ENCODE results near the gene S100A12.

The S100A12 gene

GRCh38 chr1:153401461-153401860 is 26.0 kb upstream of the S100A12 start:
- no peaks in the 10 kb centered on the region for H3K9me3 Mint-ChIP-seq
- H3K36me3 Mint-ChIP-seq: no peaks in the 10 kb centered on the region
- H3K27ac Mint-ChIP-seq: no peak overlapping the region
- no peaks in the 10 kb centered on the region for H3K4me1 Mint-ChIP-seq
- no peak overlapping the region for H3K4me3 Mint-ChIP-seq
- peaks cover 48% of the 10 kb centered on the region for H3K27me3 Mint-ChIP-seq
- no peak for ATAC-seq

GRCh38 chr1:153400244-153400643 is 24.8 kb upstream of the S100A12 start:
- Mint-ChIP-seq H3K27ac (no peak overlapping the region), H3K9me3 (no peaks in the 10 kb centered on the region), H3K4me1 (no peaks in the 10 kb centered on the region), H3K4me3 (no peak overlapping the region), H3K36me3 (no peaks in the 10 kb centered on the region), H3K27me3 (peaks cover 51% of the 10 kb centered on the region)
- ATAC-seq: no peak

- Mint-ChIP-seq H3K4me3 (no peak overlapping the region), H3K4me1 (no peaks in the 10 kb centered on the region), H3K27ac (no peak overlapping the region), H3K9me3 (no peaks in the 10 kb centered on the region), H3K36me3 (no peaks in the 10 kb centered on the region), H3K27me3 (peaks cover 57% of the 10 kb centered on the region)
- no peak for ATAC-seq
These were observed 24.1 kb upstream of the S100A12 start for GRCh38 chr1:153399401-153400055.

GRCh38 chr1:153397924-153398651 is 22.7 kb upstream of the S100A12 start:
- Mint-ChIP-seq H3K27ac (no peak overlapping the region), H3K4me3 (no peak overlapping the region), H3K27me3 (peaks cover 63% of the 10 kb centered on the region), H3K4me1 (no peaks in the 10 kb centered on the region), H3K36me3 (no peaks in the 10 kb centered on the region), H3K9me3 (no peaks in the 10 kb centered on the region)
- no peak for ATAC-seq

- Mint-ChIP-seq H3K4me1 (no peaks in the 10 kb centered on the region), H3K36me3 (no peaks in the 10 kb centered on the region), H3K27ac (no peak overlapping the region), H3K27me3 (peaks cover 67% of the 10 kb centered on the region), H3K4me3 (no peak overlapping the region), H3K9me3 (no peaks in the 10 kb centered on the region)
- no peak for ATAC-seq
These were observed 21.9 kb upstream of the S100A12 start for GRCh38 chr1:153397051-153397923.

GRCh38 chr1:153396461-153396860 is 21.0 kb upstream of the S100A12 start:
- no peaks in the 10 kb centered on the region for H3K9me3 Mint-ChIP-seq
- ATAC-seq: no peak
- H3K27me3 Mint-ChIP-seq: peaks cover 69% of the 10 kb centered on the region
- no peaks in the 10 kb centered on the region for H3K36me3 Mint-ChIP-seq
- no peaks in the 10 kb centered on the region for H3K4me1 Mint-ChIP-seq
- no peak overlapping the region for H3K4me3 Mint-ChIP-seq
- no peak overlapping the region for H3K27ac Mint-ChIP-seq

GRCh38 chr1:153395776-153396175 is 20.4 kb upstream of the S100A12 start:
- ATAC-seq: no peak
- no peaks in the 10 kb centered on the region for H3K36me3 Mint-ChIP-seq
- H3K27me3 Mint-ChIP-seq: peaks cover 76% of the 10 kb centered on the region

GRCh38 chr1:153395136-153395685 is 19.8 kb upstream of the S100A12 start:
- ATAC-seq: no peak

More at GRCh38 chr1:153395776-153396175, 20.4 kb upstream of the S100A12 start:
- no peak overlapping the region for H3K27ac Mint-ChIP-seq
- H3K4me1 Mint-ChIP-seq: no peaks in the 10 kb centered on the region
- H3K4me3 Mint-ChIP-seq: no peak overlapping the region
- no peaks in the 10 kb centered on the region for H3K9me3 Mint-ChIP-seq

GRCh38 chr1:153394391-153394790 is 19.0 kb upstream of the S100A12 start:
- peaks cover 81% of the 10 kb centered on the region for H3K27me3 Mint-ChIP-seq
- H3K27ac Mint-ChIP-seq: no peak overlapping the region
- peaks cover 6% of the 10 kb centered on the region for H3K4me1 Mint-ChIP-seq
- ATAC-seq: no peak
- no peaks in the 10 kb centered on the region for H3K9me3 Mint-ChIP-seq
- H3K36me3 Mint-ChIP-seq: no peaks in the 10 kb centered on the region
- no peak overlapping the region for H3K4me3 Mint-ChIP-seq

More at GRCh38 chr1:153395136-153395685, 19.8 kb upstream of the S100A12 start:
- Mint-ChIP-seq H3K9me3 (no peaks in the 10 kb centered on the region), H3K27me3 (peaks cover 77% of the 10 kb centered on the region), H3K27ac (no peak overlapping the region), H3K4me3 (no peak overlapping the region), H3K4me1 (no peaks in the 10 kb centered on the region), H3K36me3 (no peaks in the 10 kb centered on the region)

GRCh38 chr1:153393926-153394325 is 18.5 kb upstream of the S100A12 start:
- no peak overlapping the region for H3K27ac Mint-ChIP-seq
- peaks cover 6% of the 10 kb centered on the region for H3K4me1 Mint-ChIP-seq
- H3K27me3 Mint-ChIP-seq: peaks cover 80% of the 10 kb centered on the region
- no peak overlapping the region for H3K4me3 Mint-ChIP-seq
- ATAC-seq: no peak
- H3K36me3 Mint-ChIP-seq: no peaks in the 10 kb centered on the region
- H3K9me3 Mint-ChIP-seq: no peaks in the 10 kb centered on the region

- peaks cover 71% of the 10 kb centered on the region for H3K27me3 Mint-ChIP-seq
- ATAC-seq: no peak
- H3K4me3 Mint-ChIP-seq: no peak overlapping the region
- peaks cover 6% of the 10 kb centered on the region for H3K4me1 Mint-ChIP-seq
- no peaks in the 10 kb centered on the region for H3K9me3 Mint-ChIP-seq
- no peaks in the 10 kb centered on the region for H3K36me3 Mint-ChIP-seq
- no peak overlapping the region for H3K27ac Mint-ChIP-seq
These were observed 17.4 kb upstream of the S100A12 start for GRCh38 chr1:153392822-153393221.

GRCh38 chr1:153392258-153392657 is 16.8 kb upstream of the S100A12 start:
- ATAC-seq: no peak
- Mint-ChIP-seq H3K27me3 (peaks cover 66% of the 10 kb centered on the region), H3K4me1 (peaks cover 6% of the 10 kb centered on the region), H3K4me3 (no peak overlapping the region), H3K36me3 (no peaks in the 10 kb centered on the region), H3K9me3 (no peaks in the 10 kb centered on the region), H3K27ac (no peak overlapping the region)

GRCh38 chr1:153390938-153391710 is 15.7 kb upstream of the S100A12 start, which contains the start of gene S100A8:
Gene S100A8, minus strand, starts transcription at chr1:153391073. Its CDS starts 538 bp downstream, at chr1:153390535.
- peaks cover 10% of the 10 kb centered on the region for H3K4me1 Mint-ChIP-seq
- peak; percentile 3 for ATAC-seq
- H3K27me3 Mint-ChIP-seq: peaks cover 55% of the 10 kb centered on the region
- H3K9me3 Mint-ChIP-seq: no peaks in the 10 kb centered on the region
- no peak within 1 kb of the TSS for H3K27ac Mint-ChIP-seq
- H3K36me3 Mint-ChIP-seq: no peaks in the 10 kb centered on the region
- no peak within 1 kb of the TSS for H3K4me3 Mint-ChIP-seq

Data from stimulated activated memory B cell treated with anti-CD40 and anti-IgM and Interleukin-4, amounts not matched to agents 10 μg/mL and 1 μg/mL and 100 μg/mL, for 72 hours (primary cell).